Sigmoid colon (tissue), 7 donors: Measurements from ENCODE around the gene RPS19BP1. TPM values are rescaled to one million over a fixed set of nuclear protein-coding genes. Genes with fewer than 3 reads are reported as not detected.

Experiments
- DNase-seq: peaks from one replicate; pipeline ENCODE4 v3.0.0-alpha.2; 2019
- H3K27ac ChIP-seq, 4 donors: fragments of 200-600 bp; sonication (generic); one replicate each; pipeline ENCODE4 v1.5.1; 2016 to 2019; ENCODE audit warnings: mild to moderate bottlenecking in 1 of 4
- H3K27me3 ChIP-seq, 3 donors: fragments of 200-600 bp; sonication (generic); one replicate each; pipeline ENCODE4 v1.5.1; 2019; ENCODE audit warnings: mild to moderate bottlenecking in 1 of 3
- H3K36me3 ChIP-seq, 4 donors: fragments of 200-600 bp; sonication (generic); one replicate each; pipeline ENCODE4 v1.5.1; 2016 to 2019
- H3K4me1 ChIP-seq, 4 donors: fragments of 200-600 bp; sonication (generic); one replicate each; pipeline ENCODE4 v1.5.1; 2017 to 2019
- H3K4me3 ChIP-seq, 4 donors: fragments of 200-600 bp; sonication (generic); one replicate each; pipeline ENCODE4 v1.5.1; 2017 to 2019; ENCODE audit warnings: mild to moderate bottlenecking in 2 of 4, moderate library complexity in 1 of 4
- H3K9me3 ChIP-seq, 4 donors: fragments of 200-600 bp in 3 of 4; sonication (generic) in 3 of 4; one replicate each; pipeline versions ENCODE4 v1.5.1 to v1.6.1; 2013 to 2019
- CTCF ChIP-seq, 4 experiments: fragments of 450-650 bp in 3 of 4; fragments of 200-600 bp in 1 of 4; IDR thresholded peaks; one replicate each; pipeline ENCODE4 v1.5.1; 2016 to 2019; ENCODE audit warnings: antibody characterized with exemption in 4 of 4, mild to moderate bottlenecking in 3 of 4, moderate library complexity in 2 of 4
- EP300 ChIP-seq, 4 donors: sonication (generic); formaldehyde crosslinking; IDR thresholded peaks; one replicate each; pipeline ENCODE4 v1.6.1; 2017; ENCODE audit warnings: antibody characterized with exemption in 4 of 4
- POLR2A ChIP-seq, 2 donors: fragments of 450-650 bp; IDR thresholded peaks; one replicate each; pipeline ENCODE4 v1.6.1; 2016; ENCODE audit warnings: antibody characterized with exemption in 2 of 2, mild to moderate bottlenecking in 2 of 2, moderate library complexity in 2 of 2
- POLR2AphosphoS5 ChIP-seq, 4 donors: sonication (generic); formaldehyde crosslinking; IDR thresholded peaks; one replicate each; pipeline ENCODE4 v1.6.1; 2017; ENCODE audit warnings: antibody characterized with exemption in 4 of 4
- WGBS, 2 donors: extraction: QIAGEN DNeasy Blood & Tissue Kit; methylation state at CpG; one replicate each; pipeline ENCODE4 v1.1.7; 2013; 5-methylcytosine and 5-hydroxymethylcytosine counted together
- intact Hi-C: fragments of 100-400 bp; cut with DNase I; formaldehyde crosslinking; loops from one replicate; pipeline ENCODE4 v1.15.1; 2023
- polyA plus RNA-seq, 3 donors: library from polyadenylated mRNA; stranded (reverse); fragments of 200-250 nt; gene quantifications; one replicate each; pipeline ENCODE4 v1.2.3, GENCODE V29; 2013
- total RNA-seq, 4 donors: library from RNA; depleted of rRNA; stranded (reverse); fragments of >200 nt; gene quantifications; one replicate each; pipeline ENCODE4 v1.1.0, GENCODE V29; 2016
- donor health status: healthy with polysubstance abuse.
- donor health status: Bipolar disorder and iron deficiency.
- donor health status: healthy.

The RPS19BP1 gene
- total and polyA plus RNA-seq, 7 donors, result 148 to 217 (median 180) TPM

GRCh38 chr22:39563571-39564428 is 31.3 kb upstream of the RPS19BP1 start:
- no peaks in the 10 kb centered on the region for H3K9me3 ChIP-seq
- WGBS, 2 donors, result 82 to 91% methylated on average over 7 of the region's 7 CpGs
- intact Hi-C loops, result no loop called here
- H3K27me3 ChIP-seq, result peaks cover 6 to 47% (median 14%) of the 10 kb centered on the region in 3 donors
- no peak overlapping the region for H3K27ac ChIP-seq
- H3K4me1 ChIP-seq, result no peaks in the 10 kb centered on the region
- H3K36me3 ChIP-seq, result no peaks in the 10 kb centered on the region
- H3K4me3 ChIP-seq, result no peak overlapping the region
- TF ChIP-seq CTCF (IDR thresholded peaks at IDR 0.05) (no peak), POLR2A (IDR thresholded peaks at IDR 0.05) (no peak), EP300 (IDR thresholded peaks at IDR 0.05) (no peak), POLR2AphosphoS5 (IDR thresholded peaks at IDR 0.05) (no peak)
- no peak for DNase-seq

- H3K9me3 ChIP-seq, result no peaks in the 10 kb centered on the region
- DNase-seq, result no peak
- no peak overlapping the region for H3K27ac ChIP-seq
- H3K27me3 ChIP-seq, result peaks cover 15 to 56% (median 23%) of the 10 kb centered on the region in 3 donors
- intact Hi-C loops, result no loop called here
- no peak overlapping the region for H3K4me3 ChIP-seq
- 78 to 79% methylated on average over 9 of the region's 9 CpGs for WGBS, 2 donors
- H3K36me3 ChIP-seq, result no peaks in the 10 kb centered on the region
- peaks cover 0 to 7% (median 6%) of the 10 kb centered on the region in 4 donors for H3K4me1 ChIP-seq
- TF ChIP-seq CTCF (IDR thresholded peaks at IDR 0.05) (no peak), POLR2A (IDR thresholded peaks at IDR 0.05) (no peak), EP300 (IDR thresholded peaks at IDR 0.05) (no peak), POLR2AphosphoS5 (IDR thresholded peaks at IDR 0.05) (no peak)
Observed at GRCh38 chr22:39562839-39563489, 30.4 kb upstream of the RPS19BP1 start.

- TF ChIP-seq EP300 (IDR thresholded peaks at IDR 0.05) (no peak), POLR2AphosphoS5 (IDR thresholded peaks at IDR 0.05) (no peak), CTCF (IDR thresholded peaks at IDR 0.05) (no peak), POLR2A (IDR thresholded peaks at IDR 0.05) (no peak)
- DNase-seq, result no peak
- peaks cover 26 to 77% (median 40%) of the 10 kb centered on the region in 3 donors for H3K27me3 ChIP-seq
- H3K27ac ChIP-seq, result no peak overlapping the region
- peaks cover 0 to 14% (median 12%) of the 10 kb centered on the region in 4 donors for H3K4me1 ChIP-seq
- intact Hi-C loops, result no loop called here
- H3K36me3 ChIP-seq, result no peaks in the 10 kb centered on the region
- no peak overlapping the region for H3K4me3 ChIP-seq
- 28 to 62% methylated on average over 6 of the region's 6 CpGs for WGBS, 2 donors
- H3K9me3 ChIP-seq, result no peaks in the 10 kb centered on the region
Observed at GRCh38 chr22:39560127-39560526, 27.6 kb upstream of the RPS19BP1 start.

GRCh38 chr22:39559456-39560105 is 27.0 kb upstream of the RPS19BP1 start:
- Histone ChIP-seq H3K9me3 (no peaks in the 10 kb centered on the region), H3K36me3 (no peaks in the 10 kb centered on the region), H3K27ac (no peak overlapping the region), H3K27me3 (peaks cover 26 to 77% (median 40%) of the 10 kb centered on the region in 3 donors), H3K4me3 (no peak overlapping the region), H3K4me1 (peaks cover 0 to 14% (median 12%) of the 10 kb centered on the region in 4 donors)
- TF ChIP-seq CTCF (IDR thresholded peaks at IDR 0.05) (no peak), POLR2AphosphoS5 (IDR thresholded peaks at IDR 0.05) (no peak), EP300 (IDR thresholded peaks at IDR 0.05) (no peak), POLR2A (IDR thresholded peaks at IDR 0.05) (no peak)
- intact Hi-C loops, result no loop called here
- WGBS, 2 donors, result 33 to 50% methylated on average over 11 of the region's 11 CpGs
- DNase-seq, result no peak
